Activated naive CD4-positive, alpha-beta T cell treated with anti-CD3 and anti-CD28 coated beads, Interleukin-2, amount 10 ng/mL, durations not matched to agents 7 days and 5 days (primary cell): Measurements from ENCODE around the gene SLC9A2.

Experiments
- CTCF ChIA-PET: fragments of 350-600 bp; sonication (Branson Sonifier 250); formaldehyde crosslinking; loops from one replicate; lab custom pipeline; 2021; ENCODE audit warnings: antibody characterized with exemption; lab: Charles Lee
- DNase-seq: peaks from one replicate; pipeline ENCODE4 v3.0.0-alpha.2; 2020
- H3K27ac Mint-ChIP-seq: one replicate; pipeline ENCODE4 v1.8.0; 2021; ENCODE audit warnings: mild to moderate bottlenecking, moderate library complexity, mixed read lengths
- H3K27me3 Mint-ChIP-seq: one replicate; pipeline ENCODE4 v1.8.0; 2021; ENCODE audit warnings: mild to moderate bottlenecking, mixed read lengths
- H3K36me3 Mint-ChIP-seq: one replicate; pipeline ENCODE4 v1.8.0; 2021; ENCODE audit warnings: mixed read lengths
- H3K4me1 Mint-ChIP-seq: one replicate; pipeline ENCODE4 v1.8.0; 2021; ENCODE audit warnings: mixed read lengths
- H3K4me3 Mint-ChIP-seq: one replicate; pipeline ENCODE4 v1.8.0; 2021; ENCODE audit warnings: mild to moderate bottlenecking, moderate library complexity, mixed read lengths
- H3K9me3 Mint-ChIP-seq: one replicate; pipeline ENCODE4 v1.8.0; 2021; ENCODE audit warnings: mixed read lengths

SLC9A2 gene

GRCh38 chr2:102743259-102743658 is 123.9 kb downstream of the SLC9A2 start:
- DNase-seq: no peak
- CTCF ChIA-PET: no interaction called here
- H3K4me1 Mint-ChIP-seq: no peaks in the 10 kb centered on the region
- H3K9me3 Mint-ChIP-seq: no peaks in the 10 kb centered on the region
- no peaks in the 10 kb centered on the region for H3K36me3 Mint-ChIP-seq
- no peak overlapping the region for H3K27ac Mint-ChIP-seq
- no peak overlapping the region for H3K4me3 Mint-ChIP-seq
- H3K27me3 Mint-ChIP-seq: no peaks in the 10 kb centered on the region

GRCh38 chr2:102748107-102748506 is 128.8 kb downstream of the SLC9A2 start:
- Mint-ChIP-seq H3K36me3 (no peaks in the 10 kb centered on the region), H3K27me3 (no peaks in the 10 kb centered on the region), H3K9me3 (no peaks in the 10 kb centered on the region), H3K4me1 (no peaks in the 10 kb centered on the region), H3K4me3 (no peak overlapping the region), H3K27ac (no peak overlapping the region)
- CTCF ChIA-PET: no interaction called here
- no peak for DNase-seq

- Mint-ChIP-seq H3K4me3 (no peak overlapping the region), H3K27me3 (no peaks in the 10 kb centered on the region), H3K27ac (no peak overlapping the region), H3K4me1 (no peaks in the 10 kb centered on the region), H3K9me3 (no peaks in the 10 kb centered on the region), H3K36me3 (no peaks in the 10 kb centered on the region)
- no peak for DNase-seq
- CTCF ChIA-PET: interaction anchor here (1.7 kb wide), 1 partner anchor 11 kb away, joined by 4 read pairs; no protein-coding TSS in a partner anchor
Observed at GRCh38 chr2:102749938-102750337, 130.6 kb downstream of the SLC9A2 start.

DNA sequence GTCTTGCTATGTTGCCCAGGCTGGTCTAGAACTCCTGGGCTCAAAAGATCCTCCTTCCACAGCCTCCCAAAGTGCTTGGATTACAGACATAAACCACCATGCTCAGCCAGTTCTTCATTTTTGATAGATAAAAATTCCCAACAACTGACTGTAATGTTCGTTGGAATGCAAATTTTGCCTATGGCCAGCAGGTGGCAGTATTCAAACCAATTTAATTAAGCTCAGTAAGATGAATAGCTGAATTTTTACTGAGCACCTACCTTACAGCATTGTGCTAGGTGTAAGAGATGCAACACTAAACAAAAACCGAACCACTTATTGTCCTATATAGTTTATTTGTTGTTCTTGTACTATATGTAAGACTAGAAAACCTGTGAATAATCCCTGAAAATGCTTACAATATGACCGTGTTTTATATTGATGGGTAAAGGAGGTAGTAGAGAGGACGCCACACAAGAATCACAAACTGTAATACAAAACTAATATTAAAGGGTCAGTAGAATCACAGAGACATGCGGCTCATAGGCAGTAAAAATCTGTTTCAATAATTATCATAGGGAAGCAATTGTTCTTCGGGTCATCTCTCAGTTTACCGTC is 134.3 kb downstream of the SLC9A2 start:
- Mint-ChIP-seq H3K27ac (no peak overlapping the region), H3K9me3 (no peaks in the 10 kb centered on the region), H3K27me3 (no peaks in the 10 kb centered on the region), H3K36me3 (no peaks in the 10 kb centered on the region), H3K4me3 (no peak overlapping the region), H3K4me1 (no peaks in the 10 kb centered on the region)
- DNase-seq: peak; percentile 44
- CTCF ChIA-PET: interaction anchor here (0.6 to 6.4 kb wide), 15 partner anchors 9 to 283 kb away, joined by 3 to 118 read pairs (median 4); partner anchors contain the start of gene TMEM182

GRCh38 chr2:102754456-102755145 is 135.2 kb downstream of the SLC9A2 start:
- Mint-ChIP-seq H3K27me3 (no peaks in the 10 kb centered on the region), H3K4me3 (no peak overlapping the region), H3K9me3 (no peaks in the 10 kb centered on the region), H3K4me1 (no peaks in the 10 kb centered on the region), H3K36me3 (no peaks in the 10 kb centered on the region), H3K27ac (no peak overlapping the region)
- CTCF ChIA-PET: interaction anchor here (0.8 to 6.4 kb wide), 4 partner anchors 8 to 119 kb away, joined by 3 to 118 read pairs (median 20); partner anchors contain the start of gene TMEM182
- DNase-seq: no peak

- Mint-ChIP-seq H3K36me3 (no peaks in the 10 kb centered on the region), H3K9me3 (no peaks in the 10 kb centered on the region), H3K27ac (no peak overlapping the region), H3K27me3 (no peaks in the 10 kb centered on the region), H3K4me3 (no peak overlapping the region), H3K4me1 (no peaks in the 10 kb centered on the region)
- DNase-seq: no peak
- CTCF ChIA-PET: interaction anchor here (0.8 to 6.4 kb wide), 3 partner anchors 8 to 50 kb away, joined by 4 to 118 read pairs (median 37); partner anchors contain the start of gene TMEM182
Observed at GRCh38 chr2:102755284-102755683, 135.9 kb downstream of the SLC9A2 start.

DNA sequence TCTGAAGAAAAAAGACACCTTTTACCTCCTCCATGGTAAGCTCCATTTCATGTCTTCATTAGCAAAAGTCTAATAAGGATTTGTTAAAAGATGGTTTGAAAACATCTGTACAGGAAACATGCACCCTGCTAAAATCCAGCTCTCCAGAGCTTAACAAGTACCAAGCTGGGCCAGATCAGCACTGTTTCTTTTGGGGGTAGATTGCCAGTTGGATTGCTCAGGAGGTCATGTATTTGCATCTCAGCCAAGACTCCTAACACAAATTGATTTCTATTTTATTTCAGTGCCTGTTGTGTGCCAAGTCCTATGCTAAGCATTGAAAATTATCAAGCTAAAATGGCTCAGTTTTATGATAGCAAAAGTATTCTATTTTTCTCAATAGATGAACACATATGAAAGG is 139.1 kb downstream of the SLC9A2 start:
- H3K4me3 Mint-ChIP-seq: no peak overlapping the region
- H3K27ac Mint-ChIP-seq: no peak overlapping the region

More for the DNA sequence above, 139.1 kb downstream of the SLC9A2 start:
- no peaks in the 10 kb centered on the region for H3K27me3 Mint-ChIP-seq
- no peaks in the 10 kb centered on the region for H3K9me3 Mint-ChIP-seq
- H3K4me1 Mint-ChIP-seq: no peaks in the 10 kb centered on the region
- no peaks in the 10 kb centered on the region for H3K36me3 Mint-ChIP-seq
- DNase-seq: no peak
- CTCF ChIA-PET: interaction anchor here (1.1 kb wide), 1 partner anchor 46 kb away, joined by 4 read pairs; no protein-coding TSS in a partner anchor
